Measurements from ENCODE around the gene GHRHR.

Gene GHRHR

DNA sequence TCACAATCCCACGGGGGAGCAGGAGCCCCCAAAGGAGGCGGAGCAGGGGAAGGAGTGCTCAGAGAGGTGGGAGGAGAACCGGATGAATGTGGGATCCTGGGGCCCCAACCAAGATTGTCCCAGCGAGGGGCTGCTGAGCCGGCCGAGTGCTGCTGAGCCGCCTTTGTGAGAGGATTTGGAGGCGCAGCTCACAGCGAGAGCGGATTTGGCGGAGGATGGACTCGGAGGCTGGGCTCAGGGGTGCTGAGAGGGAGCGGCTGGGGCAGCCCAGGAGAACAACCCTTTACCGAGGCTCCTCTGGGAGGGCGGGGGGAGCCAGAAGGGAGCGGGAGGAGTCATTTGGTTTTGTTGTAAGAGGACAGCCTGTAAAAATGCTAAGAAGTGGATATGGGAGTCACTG, 23.0 kb downstream of the GHRHR start:
- TF ChIP-seq, protein P1, sequence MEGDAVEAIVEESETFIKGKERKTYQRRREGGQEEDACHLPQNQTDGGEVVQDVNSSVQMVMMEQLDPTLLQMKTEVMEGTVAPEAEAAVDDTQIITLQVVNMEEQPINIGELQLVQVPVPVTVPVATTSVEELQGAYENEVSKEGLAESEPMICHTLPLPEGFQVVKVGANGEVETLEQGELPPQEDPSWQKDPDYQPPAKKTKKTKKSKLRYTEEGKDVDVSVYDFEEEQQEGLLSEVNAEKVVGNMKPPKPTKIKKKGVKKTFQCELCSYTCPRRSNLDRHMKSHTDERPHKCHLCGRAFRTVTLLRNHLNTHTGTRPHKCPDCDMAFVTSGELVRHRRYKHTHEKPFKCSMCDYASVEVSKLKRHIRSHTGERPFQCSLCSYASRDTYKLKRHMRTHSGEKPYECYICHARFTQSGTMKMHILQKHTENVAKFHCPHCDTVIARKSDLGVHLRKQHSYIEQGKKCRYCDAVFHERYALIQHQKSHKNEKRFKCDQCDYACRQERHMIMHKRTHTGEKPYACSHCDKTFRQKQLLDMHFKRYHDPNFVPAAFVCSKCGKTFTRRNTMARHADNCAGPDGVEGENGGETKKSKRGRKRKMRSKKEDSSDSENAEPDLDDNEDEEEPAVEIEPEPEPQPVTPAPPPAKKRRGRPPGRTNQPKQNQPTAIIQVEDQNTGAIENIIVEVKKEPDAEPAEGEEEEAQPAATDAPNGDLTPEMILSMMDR (conservative IDR thresholded peaks at IDR 0.05) = no peak

DNA sequence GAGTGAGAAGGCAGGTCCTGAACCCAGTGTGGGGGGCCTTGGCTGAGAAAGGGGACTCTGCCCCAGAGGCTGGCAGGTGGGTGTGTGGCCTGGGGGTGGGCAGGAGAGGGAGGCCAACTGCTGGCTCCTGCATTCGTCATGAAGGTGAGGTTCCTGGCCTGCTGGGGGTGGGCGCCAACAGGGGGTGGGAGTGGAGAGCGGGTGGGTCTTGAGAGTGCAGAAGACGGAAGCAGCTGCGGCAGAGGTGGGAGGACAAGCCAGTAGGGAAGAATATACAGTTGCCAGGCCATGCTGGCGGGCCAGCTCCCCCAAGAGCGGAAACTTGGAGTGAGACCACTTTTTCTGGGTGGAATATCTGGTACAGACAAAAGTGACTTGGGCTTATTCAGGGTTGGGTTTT, 23.4 kb downstream of the GHRHR start:
- TF ChIP-seq, protein P1 (conservative IDR thresholded peaks at IDR 0.05) = no peak
- H3K27ac ChIP-seq = no peak overlapping the region

More for the DNA sequence above, 23.0 kb downstream of the GHRHR start:
- no peak overlapping the region for H3K27ac ChIP-seq

DNA sequence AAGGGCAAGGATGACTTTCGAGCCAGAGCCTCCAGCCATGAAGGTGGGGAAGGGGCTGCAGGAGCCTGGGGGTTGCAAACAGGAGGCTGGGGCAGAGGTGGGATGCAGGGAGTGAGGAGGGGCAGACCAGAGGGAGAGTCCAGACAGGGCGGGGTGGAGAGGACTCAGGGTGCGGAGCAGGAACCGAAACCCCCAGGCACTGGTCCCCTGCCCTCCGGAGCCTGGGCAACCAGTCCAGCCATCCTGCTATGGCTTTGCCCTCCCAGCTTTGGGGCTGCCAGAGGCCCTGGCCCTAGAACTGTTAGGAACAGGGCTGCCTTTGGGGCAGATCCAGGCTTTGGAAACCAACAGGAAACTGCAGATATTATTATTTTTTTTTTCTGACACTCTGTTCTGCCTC, 24.2 kb downstream of the GHRHR start:
- H3K27ac ChIP-seq = no peak overlapping the region
- TF ChIP-seq, protein P1 (conservative IDR thresholded peaks at IDR 0.05) = no peak

DNA sequence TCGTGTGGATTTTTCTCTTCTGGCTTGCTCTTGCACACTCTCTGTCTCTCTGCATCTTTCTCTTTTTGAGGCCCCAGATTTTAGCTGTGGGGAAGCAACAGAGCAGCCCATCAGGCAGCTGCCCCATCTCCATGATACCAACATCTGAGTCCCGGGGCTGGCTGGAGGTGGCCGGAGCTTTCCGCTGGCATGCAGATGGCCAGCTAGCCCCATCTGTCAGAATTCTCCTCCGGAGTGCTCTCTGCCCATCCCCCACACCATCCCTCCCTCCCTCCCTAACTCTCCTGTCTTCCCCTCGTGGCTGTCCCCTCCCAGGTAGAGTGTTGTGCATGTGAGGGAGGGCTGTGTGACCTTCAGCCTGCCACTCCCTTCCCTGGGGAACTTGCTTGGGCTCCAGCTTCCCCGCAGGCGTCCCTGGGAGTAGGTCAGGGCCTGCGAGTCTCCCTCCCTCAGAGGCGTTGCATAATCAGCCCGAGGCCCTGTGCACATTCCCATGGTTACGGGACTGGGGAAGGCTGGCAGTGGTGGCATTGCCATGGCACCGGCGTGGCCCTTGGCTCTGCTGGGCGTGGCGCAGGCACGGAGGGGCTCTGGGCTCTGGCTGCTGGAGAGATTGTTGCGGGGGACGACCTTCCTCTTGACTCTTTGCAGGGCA, 24.7 kb downstream of the GHRHR start:
- no peak overlapping the region for H3K27ac ChIP-seq
- TF ChIP-seq, protein P1 (conservative IDR thresholded peaks at IDR 0.05) = no peak

DNA sequence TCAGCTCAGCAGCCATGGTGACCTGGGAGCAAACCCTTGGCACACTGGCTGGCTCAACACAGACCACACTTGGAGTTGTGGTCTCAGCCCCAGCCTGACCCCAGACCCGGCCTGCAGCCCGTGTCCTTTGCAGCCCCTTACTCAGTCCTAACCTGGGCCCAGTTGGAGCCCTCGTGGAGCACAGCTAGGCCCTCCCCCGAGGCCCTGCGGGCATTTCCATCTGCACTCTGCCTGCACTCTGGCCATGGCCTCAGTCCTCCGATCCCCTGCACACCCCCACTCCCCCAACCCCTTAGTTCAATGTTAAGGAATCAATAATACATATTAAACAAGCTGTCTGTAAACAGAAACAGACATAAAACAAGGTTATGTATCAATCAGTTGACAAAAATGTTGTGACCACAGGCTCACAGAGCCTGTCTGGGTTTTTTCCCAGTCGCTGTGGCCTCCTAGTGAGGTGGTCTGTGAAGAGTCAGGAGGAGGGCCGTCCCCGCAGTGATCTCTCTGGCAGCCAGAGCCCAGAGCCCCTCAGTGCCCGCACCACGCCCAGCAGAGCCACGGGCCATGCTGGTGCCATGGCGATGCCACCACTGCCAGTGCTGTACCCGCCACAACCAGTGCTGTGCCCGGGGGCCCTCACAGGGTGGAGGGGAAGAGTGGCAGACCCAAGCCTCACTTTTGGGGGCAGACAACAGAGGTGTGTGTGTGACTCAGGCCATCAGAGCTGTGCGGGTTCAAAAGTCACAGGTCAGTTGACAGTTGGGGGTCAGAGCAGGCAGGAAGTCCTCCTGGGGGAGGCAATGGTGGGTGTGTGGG, 25.5 kb downstream of the GHRHR start:
- TF ChIP-seq, protein P1 (conservative IDR thresholded peaks at IDR 0.05) = no peak
- H3K27ac ChIP-seq = no peak overlapping the region

DNA sequence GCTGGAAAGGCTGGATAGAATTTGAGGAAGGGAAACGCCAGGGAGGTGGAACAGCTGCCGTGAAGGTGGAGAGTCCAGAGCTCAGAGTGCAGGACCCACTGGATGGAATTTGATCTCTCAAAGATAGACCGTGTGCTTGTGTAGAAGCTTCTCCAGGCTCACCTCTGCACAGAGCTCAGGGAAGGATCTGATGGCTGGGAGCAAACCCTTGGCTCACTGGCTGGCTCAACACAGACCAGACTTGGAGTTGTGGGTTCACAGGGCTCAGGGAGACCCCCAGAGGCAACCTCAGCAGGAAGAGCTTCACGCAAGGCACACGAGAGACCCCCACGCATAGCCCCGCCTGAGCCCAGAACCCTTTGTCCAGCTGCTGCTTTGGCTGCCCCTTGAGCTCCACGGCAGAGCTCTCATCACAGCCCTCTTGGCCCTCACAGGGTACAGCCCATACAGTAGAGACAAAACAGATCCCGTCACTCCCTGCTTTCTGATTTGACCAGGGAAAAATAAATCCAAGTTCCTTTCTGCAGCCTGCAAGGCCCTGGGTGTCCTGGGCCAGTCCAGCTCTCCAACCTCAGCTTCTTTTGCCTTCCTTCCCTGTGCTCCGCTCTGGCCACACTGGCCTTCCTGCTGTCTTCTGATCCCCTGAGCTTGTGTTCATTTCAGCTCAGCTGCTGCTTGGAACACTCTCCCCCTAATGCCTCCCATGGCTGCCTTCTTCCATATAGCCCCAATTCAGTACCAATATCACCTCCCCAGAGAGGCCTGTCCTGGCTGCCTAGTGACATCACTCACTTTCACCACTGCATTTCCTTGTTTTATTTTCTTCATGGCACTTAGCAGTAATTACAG, 26.3 kb downstream of the GHRHR start:
- H3K27ac ChIP-seq = no peak overlapping the region
- TF ChIP-seq, protein P1 (conservative IDR thresholded peaks at IDR 0.05) = no peak

DNA sequence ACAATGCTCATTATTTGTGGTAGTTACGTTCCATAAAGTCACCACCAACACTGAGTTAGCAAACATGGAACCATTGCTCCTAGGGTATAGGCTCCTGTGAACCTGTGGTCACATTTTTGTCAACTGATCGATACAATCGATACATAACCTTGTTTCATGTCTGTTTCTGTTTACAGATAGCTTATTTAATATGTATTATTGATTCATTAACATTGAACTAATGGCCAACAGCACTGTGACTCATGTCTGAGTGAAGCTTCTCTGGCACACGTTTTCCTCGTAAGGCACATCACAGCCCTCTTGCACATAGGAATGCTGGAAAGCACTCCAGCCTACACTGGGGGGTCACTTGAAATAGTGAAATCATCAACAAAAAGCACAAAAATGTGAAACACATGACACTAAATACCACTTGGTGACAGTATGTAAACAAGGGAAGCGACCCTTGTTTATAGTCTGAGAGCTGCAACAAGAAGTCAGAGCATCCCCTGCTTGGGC, 27.0 kb downstream of the GHRHR start:
- TF ChIP-seq, protein P1 (conservative IDR thresholded peaks at IDR 0.05) = no peak
- no peak overlapping the region for H3K27ac ChIP-seq
